Measurements from ENCODE around the gene SYCP1. TPM values are rescaled to one million over a fixed set of nuclear protein-coding genes. Genes with fewer than 3 reads are reported as not detected.

The SYCP1 gene
- total RNA-seq, 1 experiment from 2014 or later, result not detected

DNA sequence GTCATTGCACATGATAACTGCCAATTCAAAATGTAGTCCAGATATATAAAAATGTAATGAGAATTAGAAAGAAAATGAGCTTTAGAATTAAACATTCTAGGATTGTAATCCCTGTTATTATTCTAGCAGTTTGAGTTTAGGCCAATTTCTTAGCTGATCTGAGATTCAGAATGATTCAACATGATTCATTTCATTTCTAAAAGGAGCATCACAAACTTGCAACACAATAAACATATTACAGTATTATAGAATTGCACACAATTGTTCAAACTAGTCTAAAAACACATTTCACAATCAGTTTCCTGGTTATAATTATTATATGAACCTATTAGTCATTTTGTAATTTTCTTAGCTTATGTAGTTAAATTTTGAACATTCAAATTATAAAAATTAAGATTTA, 131.6 kb downstream of the SYCP1 start:
- H3K4me1 ChIP-seq (replicated peaks; ENCODE audit: insufficient read depth), result no peaks in the 10 kb centered on the region
- intact Hi-C loops (cut with micrococcal nuclease; ENCODE audit: unreplicated experiment), result no loop called here
- ChIA-PET POLR2A (ENCODE audit: unreplicated experiment) (no interaction called here), CTCF (no interaction called here)
- H3K4me2 ChIP-seq, result no peak overlapping the region
- H3K4me3 ChIP-seq, result no peak overlapping the region
- TF ChIP-seq, protein P1, sequence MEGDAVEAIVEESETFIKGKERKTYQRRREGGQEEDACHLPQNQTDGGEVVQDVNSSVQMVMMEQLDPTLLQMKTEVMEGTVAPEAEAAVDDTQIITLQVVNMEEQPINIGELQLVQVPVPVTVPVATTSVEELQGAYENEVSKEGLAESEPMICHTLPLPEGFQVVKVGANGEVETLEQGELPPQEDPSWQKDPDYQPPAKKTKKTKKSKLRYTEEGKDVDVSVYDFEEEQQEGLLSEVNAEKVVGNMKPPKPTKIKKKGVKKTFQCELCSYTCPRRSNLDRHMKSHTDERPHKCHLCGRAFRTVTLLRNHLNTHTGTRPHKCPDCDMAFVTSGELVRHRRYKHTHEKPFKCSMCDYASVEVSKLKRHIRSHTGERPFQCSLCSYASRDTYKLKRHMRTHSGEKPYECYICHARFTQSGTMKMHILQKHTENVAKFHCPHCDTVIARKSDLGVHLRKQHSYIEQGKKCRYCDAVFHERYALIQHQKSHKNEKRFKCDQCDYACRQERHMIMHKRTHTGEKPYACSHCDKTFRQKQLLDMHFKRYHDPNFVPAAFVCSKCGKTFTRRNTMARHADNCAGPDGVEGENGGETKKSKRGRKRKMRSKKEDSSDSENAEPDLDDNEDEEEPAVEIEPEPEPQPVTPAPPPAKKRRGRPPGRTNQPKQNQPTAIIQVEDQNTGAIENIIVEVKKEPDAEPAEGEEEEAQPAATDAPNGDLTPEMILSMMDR (conservative IDR thresholded peaks at IDR 0.05), result no peak
- BruUV-seq (replicated peaks), result no TSS peak
- no peak overlapping the region for H3K27ac ChIP-seq
- peaks cover 32% of the 10 kb centered on the region for H3K9me3 ChIP-seq (ENCODE audit: insufficient read depth, low read depth)
- no peak overlapping the region for H2AFZ ChIP-seq
- no peaks in the 10 kb centered on the region for H3K36me3 ChIP-seq (ENCODE audit: low read depth)
- H3F3A ChIP-seq (ENCODE audit: insufficient read depth, low read depth), result no peaks in the 10 kb centered on the region
- H3K79me2 ChIP-seq (ENCODE audit: low read depth), result no peaks in the 10 kb centered on the region
- DNase-seq, result no peak
- no peaks in the 10 kb centered on the region for H3K9me2 ChIP-seq (ENCODE audit: insufficient read depth)
- no peaks in the 10 kb centered on the region for H4K20me1 ChIP-seq (ENCODE audit: insufficient read depth)
- no peaks in the 10 kb centered on the region for H3K27me3 ChIP-seq (ENCODE audit: insufficient read depth, low read depth)

DNA sequence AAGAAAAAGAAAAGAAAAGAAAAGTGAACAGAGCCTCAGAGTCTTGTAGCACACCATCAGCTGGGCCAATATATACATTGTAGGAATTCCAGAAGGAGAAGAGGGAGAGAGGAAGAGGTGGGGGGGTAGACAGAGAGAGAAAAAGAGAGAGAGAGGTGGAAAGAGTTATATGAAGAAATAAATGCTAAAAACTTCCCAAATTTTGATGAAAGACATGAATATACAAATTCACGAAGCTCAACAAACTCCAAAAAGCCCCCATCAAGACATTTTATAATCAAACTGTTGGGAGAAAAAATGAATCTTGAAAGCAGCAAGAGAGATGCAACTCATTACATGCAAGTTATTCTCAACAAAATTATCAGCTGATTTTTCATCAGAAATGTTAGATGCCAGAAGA, 133.4 kb downstream of the SYCP1 start:
- no TSS peak for BruUV-seq (replicated peaks)
- Histone ChIP-seq H3K4me2 (no peak overlapping the region), H3K4me3 (no peak overlapping the region), H3K9me2 (ENCODE audit: insufficient read depth) (no peaks in the 10 kb centered on the region), H3K79me2 (ENCODE audit: low read depth) (no peaks in the 10 kb centered on the region), H2AFZ (no peak overlapping the region), H3F3A (ENCODE audit: insufficient read depth, low read depth) (no peaks in the 10 kb centered on the region), H3K36me3 (ENCODE audit: low read depth) (no peaks in the 10 kb centered on the region), H3K9me3 (ENCODE audit: insufficient read depth, low read depth) (peaks cover 17% of the 10 kb centered on the region; the same call in 1 of the 2 replicates), H3K4me1 (replicated peaks; ENCODE audit: insufficient read depth) (no peaks in the 10 kb centered on the region), H3K27me3 (ENCODE audit: insufficient read depth, low read depth) (no peaks in the 10 kb centered on the region), H4K20me1 (ENCODE audit: insufficient read depth) (no peaks in the 10 kb centered on the region), H3K27ac (no peak overlapping the region)
- CTCF ChIA-PET, result no interaction called here
- POLR2A ChIA-PET (ENCODE audit: unreplicated experiment), result no interaction called here
- TF ChIP-seq, protein P1 (conservative IDR thresholded peaks at IDR 0.05), result no peak
- no peak for TF ChIP-seq EZH2 (IDR thresholded peaks at IDR 0.05; ENCODE audit: low read depth)
- no peak for DNase-seq
- intact Hi-C loops (cut with micrococcal nuclease; ENCODE audit: unreplicated experiment), result no loop called here

DNA sequence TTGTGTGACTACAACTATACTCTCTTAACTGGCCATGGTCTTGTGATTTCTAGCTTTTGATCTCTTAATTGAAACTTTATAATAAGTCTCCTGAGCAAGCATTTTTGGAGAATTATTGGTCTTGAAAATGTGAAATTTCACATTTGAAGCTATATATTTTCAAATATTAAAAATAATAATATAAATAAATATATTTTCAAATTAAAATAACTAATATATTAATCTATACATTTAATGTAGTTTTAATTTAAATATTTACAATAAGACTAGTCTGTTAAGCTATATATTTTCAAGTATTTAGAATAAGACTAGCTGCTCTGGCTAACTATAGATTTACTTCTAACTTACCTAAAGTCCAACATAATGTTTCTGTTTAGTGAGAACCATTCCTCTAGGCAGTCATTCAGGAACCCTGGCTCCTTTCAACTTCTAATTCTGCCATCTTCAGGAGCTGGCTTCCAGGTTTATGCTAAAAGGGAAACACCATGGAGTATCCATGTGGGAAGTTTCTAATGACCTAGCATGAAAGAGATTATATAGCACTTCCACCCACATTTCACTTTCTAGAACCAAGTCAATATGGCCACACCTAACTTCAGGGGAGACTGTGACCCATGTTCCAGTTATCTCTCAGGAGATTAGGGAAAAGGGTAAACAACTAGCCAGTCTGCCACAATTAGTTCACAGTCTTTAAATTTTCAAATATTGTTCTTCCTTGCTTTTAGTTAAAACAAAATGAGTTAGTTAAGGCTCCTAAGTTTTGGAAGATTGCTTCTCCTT, 143.0 kb downstream of the SYCP1 start:
- no peak for DNase-seq
- Histone ChIP-seq H3K4me3 (no peak overlapping the region), H4K20me1 (ENCODE audit: insufficient read depth) (no peaks in the 10 kb centered on the region), H3K27ac (no peak overlapping the region), H3K4me2 (peak overlapping the region; percentile 17), H3K79me2 (ENCODE audit: low read depth) (no peaks in the 10 kb centered on the region), H3K36me3 (ENCODE audit: low read depth) (no peaks in the 10 kb centered on the region), H3F3A (ENCODE audit: insufficient read depth, low read depth) (no peaks in the 10 kb centered on the region), H3K9me3 (ENCODE audit: insufficient read depth, low read depth) (no peaks in the 10 kb centered on the region), H3K4me1 (replicated peaks; ENCODE audit: insufficient read depth) (peaks cover 9% of the 10 kb centered on the region), H2AFZ (peak overlapping the region; percentile 61), H3K9me2 (ENCODE audit: insufficient read depth) (no peaks in the 10 kb centered on the region; the same call in 1 of the 2 replicates), H3K27me3 (ENCODE audit: insufficient read depth, low read depth) (no peaks in the 10 kb centered on the region)
- POLR2A ChIA-PET (ENCODE audit: unreplicated experiment), result no interaction called here
- intact Hi-C loops (cut with micrococcal nuclease; ENCODE audit: unreplicated experiment), result loop anchor here (5.0 kb wide), 1 partner anchor 40 kb away; no protein-coding TSS in a partner anchor
- TF ChIP-seq, protein P1 (conservative IDR thresholded peaks at IDR 0.05), result no peak
- TF ChIP-seq EZH2 (IDR thresholded peaks at IDR 0.05; ENCODE audit: low read depth), result no peak
- no TSS peak for BruUV-seq (replicated peaks)
- CTCF ChIA-PET, result no interaction called here

All from PC-9 (cell line).